ENCODE measurements around the gene TOLLIP.

GRCh38 chr11:1306186-1307162, 3.0 kb downstream of the TOLLIP start:
- TF ChIP-seq EZH2phosphoT487 (IDR thresholded peaks at IDR 0.05; ENCODE audit: borderline replicate concordance, low read length), result no peak
- TF ChIP-seq, protein P1, sequence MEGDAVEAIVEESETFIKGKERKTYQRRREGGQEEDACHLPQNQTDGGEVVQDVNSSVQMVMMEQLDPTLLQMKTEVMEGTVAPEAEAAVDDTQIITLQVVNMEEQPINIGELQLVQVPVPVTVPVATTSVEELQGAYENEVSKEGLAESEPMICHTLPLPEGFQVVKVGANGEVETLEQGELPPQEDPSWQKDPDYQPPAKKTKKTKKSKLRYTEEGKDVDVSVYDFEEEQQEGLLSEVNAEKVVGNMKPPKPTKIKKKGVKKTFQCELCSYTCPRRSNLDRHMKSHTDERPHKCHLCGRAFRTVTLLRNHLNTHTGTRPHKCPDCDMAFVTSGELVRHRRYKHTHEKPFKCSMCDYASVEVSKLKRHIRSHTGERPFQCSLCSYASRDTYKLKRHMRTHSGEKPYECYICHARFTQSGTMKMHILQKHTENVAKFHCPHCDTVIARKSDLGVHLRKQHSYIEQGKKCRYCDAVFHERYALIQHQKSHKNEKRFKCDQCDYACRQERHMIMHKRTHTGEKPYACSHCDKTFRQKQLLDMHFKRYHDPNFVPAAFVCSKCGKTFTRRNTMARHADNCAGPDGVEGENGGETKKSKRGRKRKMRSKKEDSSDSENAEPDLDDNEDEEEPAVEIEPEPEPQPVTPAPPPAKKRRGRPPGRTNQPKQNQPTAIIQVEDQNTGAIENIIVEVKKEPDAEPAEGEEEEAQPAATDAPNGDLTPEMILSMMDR (IDR thresholded peaks at IDR 0.05; ENCODE audit: low read depth, low read length, poor library complexity, severe bottlenecking), result no peak

All from DOHH2 (cell line).